Inflammatory macrophage treated with lipopolysaccharide for 4 hours (primary cell): ENCODE results near the gene HOXA13.

Experiments used
- DNase-seq: peaks from one replicate; pipeline ENCODE4 v3.0.0-alpha.2; 2020

Gene HOXA13

DNA sequence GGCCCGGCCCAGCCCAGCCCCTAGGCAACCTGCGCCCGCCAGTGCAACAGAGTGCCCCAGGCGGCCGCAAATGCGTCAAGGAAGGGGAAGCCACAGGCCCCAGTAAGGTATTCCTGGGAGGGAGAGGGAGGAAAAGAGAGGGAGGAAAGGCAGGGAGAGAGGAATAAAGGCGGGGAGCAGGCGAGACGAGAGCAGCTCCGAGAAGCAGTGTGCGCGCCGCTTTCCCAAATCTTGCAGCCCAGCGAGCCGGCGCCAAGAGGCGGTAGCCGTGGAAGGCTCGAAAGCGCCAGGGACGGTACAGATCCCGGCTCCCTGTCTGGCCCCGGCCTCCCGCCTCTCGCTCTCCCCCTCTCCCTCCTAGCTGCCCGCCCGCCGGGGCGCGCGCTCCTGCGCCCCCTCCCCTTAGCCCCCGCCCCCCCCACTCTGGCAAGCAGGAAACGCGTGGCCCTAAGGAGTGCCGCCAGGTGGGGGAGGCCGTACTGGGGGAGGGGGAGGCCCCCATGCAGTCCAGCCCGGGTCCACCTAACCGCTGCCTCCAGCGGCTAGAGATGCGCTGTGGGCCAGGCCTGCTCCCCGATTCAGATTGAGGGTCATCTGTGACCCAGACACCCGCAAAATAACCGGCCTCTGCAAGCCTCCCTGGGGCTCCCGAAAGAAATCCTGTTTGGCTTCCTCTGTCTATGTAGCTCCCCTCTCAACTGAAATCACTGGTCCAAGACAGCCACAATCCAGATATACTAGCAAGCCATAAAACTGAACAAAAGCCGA lies 30.0 kb downstream of the HOXA13 start:
- no peak for DNase-seq

DNA sequence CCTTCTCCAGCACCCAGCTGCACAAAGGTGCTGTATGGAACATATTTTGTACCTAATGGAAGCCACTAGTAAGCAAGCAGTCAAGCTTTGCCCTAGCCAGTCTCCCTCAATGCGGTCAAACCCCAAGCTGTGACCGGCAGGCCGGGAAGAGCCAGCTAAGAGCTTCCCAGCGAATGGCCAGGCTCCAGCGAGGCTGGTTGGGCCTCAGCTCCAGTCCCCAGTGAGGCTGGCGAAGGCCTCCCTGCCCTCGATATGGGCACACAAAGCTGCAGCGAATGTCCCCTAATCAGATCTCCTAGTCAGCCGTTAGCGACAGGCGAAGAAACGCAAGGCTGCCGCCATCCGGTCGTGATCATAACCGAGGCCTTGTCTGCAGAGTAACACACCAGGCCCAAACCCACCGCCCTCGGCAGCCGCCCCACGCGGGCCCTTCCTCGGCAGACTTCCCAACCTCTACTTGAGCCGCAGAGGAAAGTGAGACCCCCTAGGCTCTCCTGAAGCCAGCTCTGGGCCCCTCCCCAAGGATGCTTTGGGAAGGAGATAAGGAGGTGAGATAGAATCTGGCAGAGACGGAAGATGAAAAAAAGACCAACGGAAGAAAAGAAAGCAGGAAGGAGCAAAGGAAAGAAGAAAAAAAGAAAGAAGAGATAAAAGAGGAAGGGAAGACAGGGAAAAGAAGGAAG lies 31.5 kb downstream of the HOXA13 start:
- DNase-seq, result no peak

DNA sequence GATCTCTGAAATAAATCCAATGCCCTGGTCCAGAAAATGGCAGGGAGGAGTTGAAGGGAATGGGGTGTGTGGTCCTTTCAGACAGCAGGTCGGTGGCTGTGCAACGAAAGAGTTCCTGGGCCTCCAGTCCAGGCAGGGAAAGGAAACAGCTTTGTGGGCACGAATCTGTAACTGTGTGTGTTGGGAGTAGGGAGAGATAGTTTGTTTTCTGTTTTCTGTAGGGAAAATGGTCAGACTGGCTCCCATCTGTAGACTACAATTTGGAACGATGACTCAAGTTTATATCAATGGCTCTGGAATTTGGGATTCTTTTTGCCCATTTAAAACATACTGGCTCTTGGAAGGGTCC lies 32.0 kb downstream of the HOXA13 start:
- DNase-seq, result no peak

DNA sequence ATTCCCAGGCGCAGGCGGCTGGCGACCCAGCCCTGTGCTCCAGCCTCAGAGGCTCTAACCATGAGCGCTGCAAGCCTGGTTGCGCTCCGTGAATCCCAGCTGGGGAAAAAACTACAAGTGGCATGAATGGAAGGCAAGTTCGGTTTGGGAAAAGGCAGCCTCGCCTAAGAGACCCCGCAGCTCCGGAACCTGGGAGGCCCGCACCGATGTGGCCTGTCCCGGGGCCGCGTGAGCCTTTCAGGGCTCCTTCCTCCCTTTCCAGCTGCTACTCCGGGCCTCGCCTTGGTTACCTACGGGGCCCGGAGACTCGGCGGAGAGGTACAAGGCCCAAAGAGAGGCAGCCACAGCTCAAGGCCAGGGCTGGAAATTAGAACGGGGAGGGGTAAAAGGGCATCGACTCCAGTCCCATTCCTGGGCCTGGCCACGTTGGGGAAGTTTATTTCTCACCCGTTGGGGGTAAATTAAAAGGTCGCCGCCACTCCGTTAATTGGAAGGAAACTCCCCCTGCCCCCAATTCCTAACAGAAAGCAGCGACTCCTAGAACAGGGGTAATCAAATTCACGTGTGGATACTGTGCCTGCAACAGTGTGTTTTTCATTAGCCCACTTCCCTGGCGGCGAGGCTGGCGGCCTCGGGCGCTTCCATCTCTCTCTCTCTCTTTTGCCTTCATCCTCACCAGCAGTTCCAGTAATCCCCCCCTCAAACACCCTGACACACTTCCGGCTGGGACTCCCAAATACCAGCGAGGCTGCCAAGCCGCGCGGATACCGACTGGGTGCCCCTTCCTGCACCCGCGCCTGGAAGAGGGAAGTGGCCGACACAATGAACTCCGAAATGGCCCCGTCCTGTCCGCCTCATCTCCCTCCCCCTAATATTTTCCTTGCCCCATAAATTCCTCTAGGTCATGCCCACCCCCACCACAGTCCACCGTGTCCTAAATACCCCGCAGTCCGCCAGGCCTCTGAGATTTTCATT lies 33.1 kb downstream of the HOXA13 start:
- no peak for DNase-seq

DNA sequence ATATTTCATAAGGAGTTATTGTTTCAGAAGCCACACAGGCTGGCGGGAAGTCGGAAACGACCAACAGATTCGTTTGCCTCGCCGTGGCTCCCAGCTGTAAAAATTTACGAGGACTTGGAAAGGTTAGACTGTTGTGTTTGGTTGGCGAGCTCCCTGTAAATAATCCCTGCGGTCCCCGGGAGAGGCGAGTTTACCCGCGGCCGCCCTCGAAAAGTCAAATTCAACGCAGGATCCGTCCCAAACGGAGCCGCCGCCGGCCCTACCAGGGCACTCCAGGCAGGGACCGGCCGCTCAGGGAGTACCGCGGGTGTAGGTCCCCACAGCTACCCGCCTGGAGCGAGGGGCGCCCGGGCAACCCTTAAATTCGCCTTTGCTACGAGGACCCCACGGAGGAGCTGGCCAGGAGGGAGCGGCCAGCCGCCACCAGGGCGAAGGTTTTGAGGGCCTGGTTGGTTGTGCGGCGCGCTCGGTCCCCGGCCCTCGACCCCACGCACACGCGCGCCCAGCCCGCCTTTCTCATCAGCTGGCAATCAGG lies 33.8 kb downstream of the HOXA13 start:
- DNase-seq, result no peak

DNA sequence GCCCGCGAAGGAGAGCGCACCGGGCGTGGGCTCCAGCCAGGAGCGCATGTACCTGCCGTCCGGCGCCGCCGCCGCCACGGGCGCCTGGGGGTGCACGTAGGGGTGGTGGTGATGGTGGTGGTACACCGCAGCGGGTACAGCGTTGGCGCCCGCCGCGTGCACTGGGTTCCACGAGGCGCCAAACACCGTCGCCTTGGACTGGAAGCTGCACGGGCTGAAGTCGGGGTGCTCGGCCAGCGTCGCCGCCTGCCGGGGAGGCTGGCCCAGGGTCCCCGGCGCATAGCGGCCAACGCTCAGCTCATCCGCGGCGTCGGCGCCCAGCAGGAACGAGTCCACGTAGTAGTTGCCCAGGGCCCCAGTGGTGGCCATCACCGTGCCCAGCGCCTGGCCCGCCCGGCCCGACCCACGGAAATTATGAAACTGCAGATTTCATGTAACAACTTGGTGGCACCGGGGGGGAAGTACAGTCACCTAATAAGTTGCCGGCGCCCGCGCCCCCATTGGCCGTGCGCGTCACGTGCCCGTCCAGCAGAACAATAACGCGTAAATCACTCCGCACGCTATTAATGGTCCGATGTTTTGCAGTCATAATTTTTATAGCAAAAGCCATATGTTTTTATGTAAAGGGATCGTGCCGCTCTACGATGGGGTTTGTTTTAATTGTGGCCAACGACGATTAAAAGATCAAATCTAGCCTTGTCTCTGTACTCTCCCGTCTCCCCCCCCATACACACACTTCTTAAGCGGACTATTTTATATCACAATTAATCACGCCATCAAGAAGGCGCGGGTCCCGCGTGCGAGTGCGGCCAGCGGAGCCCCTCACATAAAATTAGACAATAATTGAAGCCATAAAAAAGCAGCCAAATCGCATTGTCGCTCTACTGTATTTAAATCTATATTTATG lies 34.5 kb downstream of the HOXA13 start, which contains the start of gene HOXA9:
TSS of gene HOXA9 (minus strand) at position 449 of the 907 bp plus-strand sequence. CDS start at position 369, 80 bp downstream.
- peak; percentile 85 for DNase-seq

DNA sequence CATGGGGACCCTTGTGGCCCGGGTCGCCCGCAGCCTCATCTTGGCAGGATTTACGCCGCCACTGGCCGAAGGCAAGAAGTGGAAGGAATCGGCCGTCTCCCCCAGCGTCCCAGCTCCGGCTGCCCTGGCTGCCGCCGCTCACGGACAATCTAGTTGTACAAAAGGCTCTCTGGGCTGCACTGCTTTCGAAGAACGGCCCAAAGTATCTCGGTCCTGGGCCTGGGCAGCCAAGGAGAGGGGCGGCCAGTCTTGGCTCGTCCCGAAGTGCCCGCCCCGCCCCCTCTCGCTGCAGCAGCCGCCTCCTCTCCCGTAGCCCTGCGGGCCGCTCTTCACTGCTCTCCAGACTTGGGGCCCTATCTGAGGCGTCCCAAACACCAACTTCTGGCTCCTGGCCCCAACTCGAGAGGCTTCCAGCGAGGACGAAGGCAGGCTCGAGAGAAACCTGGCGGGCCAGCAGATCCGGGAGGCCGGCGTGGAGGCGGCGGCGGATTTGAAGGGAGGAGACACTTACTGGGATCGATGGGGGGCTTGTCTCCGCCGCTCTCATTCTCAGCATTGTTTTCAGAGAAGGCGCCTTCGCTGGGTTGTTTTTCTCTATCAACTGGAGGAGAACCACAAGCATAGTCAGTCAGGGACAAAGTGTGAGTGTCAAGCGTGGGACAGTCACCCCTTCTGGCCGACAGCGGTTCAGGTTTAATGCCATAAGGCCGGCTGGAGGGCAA lies 35.4 kb downstream of the HOXA13 start:
- DNase-seq, result no peak

DNA sequence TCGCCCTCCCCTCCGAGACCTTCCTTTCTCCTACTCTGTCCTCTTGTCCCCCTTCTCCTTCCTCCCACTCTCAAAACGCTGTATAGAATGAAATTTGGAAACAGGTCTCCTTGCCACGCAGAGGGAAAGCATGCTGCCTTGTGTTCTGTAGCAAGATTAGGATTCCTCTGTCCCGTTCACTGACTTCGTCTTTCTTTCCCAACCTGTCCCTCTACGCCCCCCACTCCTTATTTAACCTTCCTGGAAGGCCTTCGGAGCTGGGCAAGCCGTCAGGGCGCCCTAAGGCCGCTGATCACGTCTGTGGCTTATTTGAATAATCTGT lies 35.9 kb downstream of the HOXA13 start:
- no peak for DNase-seq

DNA sequence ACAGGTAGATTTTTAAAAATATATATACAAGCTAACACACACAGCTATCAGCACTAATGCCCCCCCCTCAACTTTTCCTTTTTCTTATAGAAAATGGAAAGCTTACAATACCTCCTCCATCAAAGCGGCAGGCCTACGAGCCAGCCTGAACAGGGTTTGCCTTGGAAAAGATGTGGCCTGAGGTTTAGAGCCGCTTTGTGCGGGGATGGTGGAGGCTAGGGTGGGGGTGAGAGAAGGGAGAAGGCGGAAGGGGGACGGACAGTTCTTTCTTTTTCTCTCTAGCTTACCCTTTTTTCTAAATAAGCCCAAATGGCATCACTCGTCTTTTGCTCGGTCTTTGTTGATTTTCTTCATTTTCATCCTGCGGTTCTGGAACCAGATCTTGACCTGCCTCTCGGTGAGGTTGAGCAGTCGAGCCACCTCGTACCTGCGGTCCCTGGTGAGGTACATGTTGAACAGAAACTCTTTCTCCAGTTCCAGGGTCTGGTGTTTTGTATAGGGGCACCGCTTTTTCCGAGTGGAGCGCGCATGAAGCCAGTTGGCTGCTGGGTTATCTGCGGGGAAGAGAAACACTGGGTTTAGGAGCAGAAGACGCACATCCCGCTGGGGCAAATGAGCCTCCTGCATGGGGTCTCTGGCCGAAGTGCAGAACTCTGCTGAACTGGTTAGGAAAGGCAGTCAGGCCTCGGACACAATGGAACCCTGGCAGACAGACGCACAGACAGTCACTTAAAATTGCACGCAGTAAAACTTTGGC lies 36.4 kb downstream of the HOXA13 start:
- no peak for DNase-seq

DNA sequence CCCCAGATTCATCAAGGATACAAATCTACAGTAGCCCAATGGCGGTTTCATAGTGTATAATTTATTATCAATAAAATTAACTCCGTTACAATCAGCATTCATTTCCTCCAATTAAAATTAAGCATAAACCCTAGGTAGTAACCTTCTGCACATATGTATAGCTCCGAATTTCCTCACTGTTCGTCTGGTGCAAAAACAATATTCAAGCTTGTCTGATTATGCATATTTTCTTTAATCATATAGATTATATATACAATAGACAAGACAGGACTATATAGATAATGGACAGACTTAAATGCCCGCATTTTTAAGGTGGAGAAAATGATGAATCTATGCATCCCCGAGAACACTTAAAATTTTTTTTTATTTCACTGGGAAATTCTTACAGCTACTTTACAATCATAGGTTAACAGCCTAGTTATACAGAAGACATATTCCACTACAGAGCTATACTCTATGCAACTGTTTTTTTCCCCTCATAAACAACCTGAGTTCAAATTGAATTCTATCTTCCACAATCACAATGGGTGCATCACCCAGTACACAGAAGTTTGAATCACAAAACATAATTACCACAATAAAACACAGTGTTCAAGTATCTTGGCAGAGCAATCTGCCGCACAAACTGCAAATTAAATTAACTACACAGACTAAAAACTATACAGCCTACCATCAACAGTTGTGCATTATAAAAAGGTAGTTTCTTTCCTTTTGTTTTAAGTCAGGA lies 37.2 kb downstream of the HOXA13 start:
- no peak for DNase-seq

DNA sequence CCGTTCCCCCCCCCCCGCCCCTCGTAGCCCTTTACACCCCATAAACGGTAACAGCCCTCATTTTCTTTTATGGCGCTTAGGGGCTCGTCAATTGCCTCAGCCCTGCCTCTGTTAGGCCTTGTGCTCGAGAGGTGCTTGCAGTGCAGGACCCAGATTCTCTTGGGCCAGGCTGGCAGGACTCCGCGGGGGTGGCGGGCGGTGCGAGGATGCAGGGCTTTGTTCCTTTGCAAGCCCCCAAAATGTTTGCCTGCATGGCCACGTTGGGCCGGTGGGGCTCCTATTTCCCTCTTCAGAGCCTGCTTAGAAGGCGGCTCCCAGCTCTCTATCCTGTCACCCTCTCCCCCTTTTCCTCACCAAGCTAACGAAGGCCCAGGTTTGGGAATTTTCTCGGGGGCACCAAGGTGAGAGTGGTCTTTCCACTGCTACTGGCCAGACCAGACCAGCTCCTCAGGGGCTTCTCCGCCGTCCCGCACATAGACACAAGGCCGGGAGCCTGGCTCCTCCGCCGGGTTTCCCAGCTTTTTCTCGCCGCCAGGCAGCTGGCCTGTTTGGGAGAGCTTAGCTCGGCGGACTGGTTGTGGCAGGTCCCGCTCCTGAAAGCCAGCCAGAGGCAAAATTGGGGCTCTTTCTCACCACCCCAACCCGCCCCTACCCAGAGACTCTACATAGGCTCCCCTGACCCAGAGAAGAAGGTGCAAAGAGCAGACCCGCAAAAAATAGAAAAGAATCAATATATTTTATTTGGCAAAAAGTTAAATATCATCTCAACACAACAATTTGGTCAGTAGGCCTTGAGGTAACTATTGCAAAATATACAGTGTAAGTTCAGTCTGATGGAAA lies 38.0 kb downstream of the HOXA13 start:
- no peak for DNase-seq

DNA sequence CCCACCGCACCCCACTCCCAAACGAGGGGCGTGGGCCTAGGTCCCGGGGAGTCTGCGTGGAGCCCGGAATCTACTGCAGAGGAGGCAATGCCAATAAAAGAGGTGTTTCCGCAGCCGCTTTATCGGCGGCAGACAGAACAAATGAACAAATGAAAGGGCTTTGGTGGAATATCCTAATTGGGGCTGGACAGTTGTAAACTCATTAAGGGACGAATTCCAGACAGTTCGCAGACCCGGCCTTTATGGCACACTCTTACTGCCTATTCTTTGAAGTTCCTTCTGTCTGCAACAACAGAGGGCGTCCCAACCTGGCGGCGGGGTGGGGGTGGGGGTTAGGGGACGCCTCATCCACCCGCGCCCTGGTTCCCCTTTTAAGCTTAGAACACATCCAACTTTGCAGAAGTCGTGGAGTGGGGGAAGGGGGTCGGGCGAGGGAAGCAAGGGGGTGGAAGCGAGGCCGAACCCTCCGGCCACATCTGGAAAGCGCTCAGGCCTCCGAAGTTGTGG lies 38.6 kb downstream of the HOXA13 start:
- peak; percentile 61 for DNase-seq

DNA sequence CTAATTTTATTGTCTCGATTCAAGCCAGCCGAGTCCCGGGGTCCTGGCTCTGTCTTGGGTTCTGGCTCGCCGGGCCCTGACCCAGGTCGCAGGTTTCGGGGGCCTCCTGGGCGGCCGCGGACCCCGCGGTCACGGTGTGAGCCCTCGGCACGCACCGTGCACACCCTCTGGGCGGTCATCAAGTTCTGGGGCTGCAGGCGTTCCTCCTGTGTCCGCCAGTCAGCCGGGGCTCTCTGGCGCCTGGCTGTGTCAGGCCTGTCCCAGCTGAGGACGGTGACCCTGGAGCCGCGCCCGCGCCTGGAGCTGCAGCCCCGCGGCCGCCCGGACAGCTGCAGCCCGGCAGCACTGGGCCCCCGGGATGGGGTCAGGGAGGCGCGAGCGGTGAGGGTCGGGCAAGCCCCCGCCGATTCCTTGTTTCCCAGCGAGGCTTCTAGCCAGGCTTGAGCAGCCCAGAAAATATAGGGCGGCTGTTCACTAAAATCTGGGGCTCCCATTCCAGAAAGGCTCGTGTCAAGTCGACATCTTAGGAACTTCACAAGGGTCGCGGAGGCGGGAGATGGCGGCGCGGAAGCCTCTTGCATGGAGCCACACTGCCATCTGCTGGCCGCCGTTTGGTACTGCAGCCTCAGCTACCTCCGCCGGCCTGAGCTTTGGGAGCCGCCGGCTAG lies 39.2 kb downstream of the HOXA13 start:
- peak; percentile 72 for DNase-seq

DNA sequence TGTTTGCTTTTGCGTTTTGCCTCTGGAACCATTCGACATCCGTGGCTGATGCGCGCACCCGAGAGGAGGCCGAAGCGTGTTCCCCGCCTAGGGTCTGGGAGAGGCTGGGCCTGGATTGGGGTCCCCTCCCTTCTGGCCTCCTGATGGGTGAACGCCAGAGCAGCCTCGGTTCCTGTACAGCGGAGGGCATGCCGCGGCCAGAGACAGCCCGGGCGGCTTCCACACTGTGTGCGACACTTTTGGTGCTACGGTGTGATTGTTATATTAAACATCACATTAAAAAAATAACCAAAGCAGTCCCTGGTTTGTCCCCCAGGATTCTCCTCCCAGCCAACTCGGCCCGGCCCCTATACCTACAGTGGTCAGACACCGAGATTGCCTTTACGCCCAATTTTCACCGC lies 39.7 kb downstream of the HOXA13 start:
- no peak for DNase-seq

DNA sequence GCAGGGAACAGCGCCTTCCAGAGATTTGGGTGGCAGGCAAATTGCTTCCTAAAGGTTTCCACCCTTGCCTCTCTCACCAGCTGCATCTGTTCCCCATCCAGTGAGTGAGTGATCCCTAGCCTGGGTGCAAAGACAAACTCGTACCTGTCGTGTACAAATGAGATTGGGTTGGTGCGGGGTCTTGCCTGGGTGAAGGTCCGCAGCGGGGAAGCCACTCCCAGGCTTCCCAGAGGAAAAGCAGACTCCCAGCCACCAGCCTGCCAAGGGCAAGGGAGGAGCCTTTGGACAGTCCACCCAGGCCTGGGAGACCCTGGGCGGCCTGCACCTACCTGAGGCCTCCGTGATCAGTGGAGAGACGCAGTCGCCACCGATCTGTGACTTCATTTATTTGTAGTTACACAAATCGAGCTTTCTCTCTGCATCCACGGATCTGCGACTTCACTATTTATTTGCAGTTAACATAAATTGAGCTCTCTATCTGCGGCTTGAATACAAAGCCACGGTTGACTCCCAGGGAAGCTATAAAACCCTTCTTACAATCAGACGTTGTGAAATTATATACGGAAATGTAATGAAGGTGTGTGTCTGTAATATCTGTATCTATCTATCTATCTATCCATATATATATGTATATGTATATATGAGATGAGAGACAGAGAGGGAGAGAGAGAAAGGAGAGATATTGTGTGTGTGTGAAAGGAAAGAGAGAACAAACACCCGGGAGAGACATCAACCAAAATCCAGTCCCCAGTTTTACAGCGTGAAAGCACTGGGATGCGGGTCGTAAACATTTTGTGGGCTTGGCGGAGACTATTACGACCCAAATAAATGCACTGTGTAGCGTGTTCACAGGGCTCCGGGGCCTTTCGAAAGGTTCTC lies 40.4 kb downstream of the HOXA13 start:
- no peak for DNase-seq

DNA sequence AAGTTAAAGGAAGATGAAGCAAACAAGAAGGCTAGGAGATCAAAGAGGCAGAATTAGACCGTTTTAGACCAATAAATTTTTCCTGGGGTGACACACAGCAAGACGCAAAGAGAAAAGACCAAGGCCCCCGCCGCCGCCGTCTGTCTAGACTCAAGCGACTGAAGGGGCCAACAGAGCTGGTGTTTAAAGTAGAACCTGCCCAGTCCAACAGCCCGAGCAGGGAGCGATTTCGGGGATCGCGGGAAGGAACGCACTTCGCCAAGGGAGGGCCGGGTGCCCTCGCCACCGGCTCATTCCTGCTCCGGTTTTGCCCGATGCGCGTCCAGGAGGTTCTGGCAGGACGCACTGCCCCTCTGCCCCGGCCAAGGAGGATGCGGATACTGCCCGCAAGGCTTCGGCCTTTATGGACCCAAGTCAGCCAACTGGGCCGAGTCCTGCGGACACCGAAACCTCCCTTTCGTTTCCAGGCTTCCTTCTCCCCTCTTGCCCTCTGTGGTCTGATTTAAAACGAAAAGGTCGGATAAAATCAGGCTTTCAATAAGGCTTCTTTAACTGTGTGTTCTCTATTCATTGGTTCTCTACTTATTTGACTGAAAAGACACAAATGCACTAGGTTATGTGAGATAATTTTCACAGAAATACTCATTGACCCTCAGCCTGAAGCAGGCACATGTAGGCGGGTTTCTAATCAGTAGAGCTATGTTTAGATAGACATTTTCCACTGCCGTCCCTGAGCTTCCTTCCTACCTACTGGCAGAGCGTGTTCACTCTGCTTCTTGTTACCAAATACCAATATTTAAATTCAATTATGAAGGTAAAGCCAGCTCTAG lies 41.2 kb downstream of the HOXA13 start:
- no peak for DNase-seq
